ENCODE data around the gene LLPH. TPM values are rescaled to one million over a fixed set of nuclear protein-coding genes. Genes with fewer than 3 reads are reported as not detected.

Gene LLPH
- total and polyA plus RNA-seq, 8 donors = 0.29 to 28.1 (median 13.2) TPM

DNA sequence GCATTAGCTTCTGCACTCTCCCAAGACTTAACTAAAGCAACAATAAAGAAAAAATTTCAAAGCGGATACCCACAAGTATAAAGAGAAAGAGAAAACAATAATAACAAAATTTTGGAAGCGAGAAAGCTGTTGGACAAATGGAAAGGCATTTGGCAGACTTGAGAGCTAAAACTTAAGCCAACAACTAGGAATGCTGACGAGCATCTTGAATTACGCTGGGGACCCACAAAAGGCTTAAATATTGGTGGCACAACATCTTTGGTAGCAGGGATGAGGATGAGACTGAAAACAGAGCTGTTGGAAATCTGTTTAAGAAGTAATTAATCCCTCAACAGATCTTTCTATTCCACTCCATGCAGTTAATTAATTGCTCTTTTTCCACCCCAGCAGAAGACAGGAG, 49.8 kb downstream of the LLPH start:
- WGBS, 5 donors = 78 to 86% (median 81%) methylated on average over 4 of the region's 4 CpGs
- Histone ChIP-seq H3K36me3 (no peaks in the 10 kb centered on the region), H3K4me3 (no peak overlapping the region), H3K27ac (no peak overlapping the region), H3K9me3 (peaks cover 0 to 11% (median 2%) of the 10 kb centered on the region in 4 donors), H3K27me3 (no peaks in the 10 kb centered on the region), H3K4me1 (no peaks in the 10 kb centered on the region)
- DNase-seq = no peak
- TF ChIP-seq EP300 (IDR thresholded peaks at IDR 0.05) = no peak
- TF ChIP-seq POLR2A (IDR thresholded peaks at IDR 0.05) = no peak
- TF ChIP-seq, protein P1, sequence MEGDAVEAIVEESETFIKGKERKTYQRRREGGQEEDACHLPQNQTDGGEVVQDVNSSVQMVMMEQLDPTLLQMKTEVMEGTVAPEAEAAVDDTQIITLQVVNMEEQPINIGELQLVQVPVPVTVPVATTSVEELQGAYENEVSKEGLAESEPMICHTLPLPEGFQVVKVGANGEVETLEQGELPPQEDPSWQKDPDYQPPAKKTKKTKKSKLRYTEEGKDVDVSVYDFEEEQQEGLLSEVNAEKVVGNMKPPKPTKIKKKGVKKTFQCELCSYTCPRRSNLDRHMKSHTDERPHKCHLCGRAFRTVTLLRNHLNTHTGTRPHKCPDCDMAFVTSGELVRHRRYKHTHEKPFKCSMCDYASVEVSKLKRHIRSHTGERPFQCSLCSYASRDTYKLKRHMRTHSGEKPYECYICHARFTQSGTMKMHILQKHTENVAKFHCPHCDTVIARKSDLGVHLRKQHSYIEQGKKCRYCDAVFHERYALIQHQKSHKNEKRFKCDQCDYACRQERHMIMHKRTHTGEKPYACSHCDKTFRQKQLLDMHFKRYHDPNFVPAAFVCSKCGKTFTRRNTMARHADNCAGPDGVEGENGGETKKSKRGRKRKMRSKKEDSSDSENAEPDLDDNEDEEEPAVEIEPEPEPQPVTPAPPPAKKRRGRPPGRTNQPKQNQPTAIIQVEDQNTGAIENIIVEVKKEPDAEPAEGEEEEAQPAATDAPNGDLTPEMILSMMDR (IDR thresholded peaks at IDR 0.05) = no peak
- no peak for TF ChIP-seq POLR2AphosphoS5 (IDR thresholded peaks at IDR 0.05)
- intact Hi-C loops (cut with DNase I; ENCODE audit: low total_unique reads) = no loop called here

DNA sequence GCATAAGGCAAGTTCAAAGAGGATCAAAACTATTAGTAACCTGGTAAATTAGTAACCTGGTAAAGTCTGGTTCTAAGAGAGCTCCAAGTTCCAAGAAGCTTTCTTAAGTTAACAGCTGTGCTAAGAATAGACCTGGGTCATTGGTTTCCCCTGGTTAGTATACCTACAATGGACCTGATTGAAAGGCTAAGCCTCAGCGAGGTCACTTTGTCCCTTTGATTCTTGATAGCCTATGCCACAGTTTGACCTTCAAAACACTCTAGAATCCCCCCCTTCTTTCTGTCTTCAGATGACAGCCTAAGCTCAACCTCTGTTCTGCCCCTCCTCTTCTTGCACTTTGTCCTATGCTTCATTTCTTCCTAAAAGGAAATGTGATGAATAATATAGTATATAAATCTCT, 53.0 kb downstream of the LLPH start:
- Histone ChIP-seq H3K4me3 (no peak overlapping the region), H3K4me1 (no peaks in the 10 kb centered on the region), H3K27me3 (peaks cover 0 to 4% (median 0%) of the 10 kb centered on the region in 3 donors), H3K9me3 (no peaks in the 10 kb centered on the region), H3K27ac (no peak overlapping the region), H3K36me3 (no peaks in the 10 kb centered on the region)
- WGBS, 5 donors = 79 to 92% (median 88%) methylated on average over 1 of the region's 1 CpG
- DNase-seq = no peak
- intact Hi-C loops (cut with DNase I; ENCODE audit: low total_unique reads) = no loop called here
- TF ChIP-seq, protein P1 (IDR thresholded peaks at IDR 0.05) = no peak

DNA sequence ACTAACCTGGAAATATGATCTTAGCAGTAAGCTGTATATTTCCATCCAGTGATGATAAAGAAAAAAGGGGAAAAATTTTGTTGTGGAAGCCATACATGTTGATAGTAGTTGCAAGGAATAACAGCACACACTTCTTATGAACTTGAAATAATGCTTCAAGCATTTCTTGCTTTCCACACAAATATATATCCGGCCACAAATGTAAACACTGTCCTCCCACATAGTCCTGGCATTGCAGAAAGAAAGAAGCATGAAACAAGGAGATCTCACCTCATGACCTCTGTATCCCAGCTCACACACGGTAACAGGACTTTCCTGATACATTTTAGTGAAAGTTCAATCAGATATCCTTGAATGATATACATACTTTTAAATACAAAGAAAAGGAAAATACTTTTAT, 56.0 kb downstream of the LLPH start:
- DNase-seq = no peak
- Histone ChIP-seq H3K27ac (no peak overlapping the region), H3K4me3 (no peak overlapping the region), H3K36me3 (no peaks in the 10 kb centered on the region), H3K4me1 (no peaks in the 10 kb centered on the region), H3K27me3 (peaks cover 0 to 4% (median 0%) of the 10 kb centered on the region in 3 donors), H3K9me3 (no peaks in the 10 kb centered on the region)
- intact Hi-C loops (cut with DNase I; ENCODE audit: low total_unique reads) = no loop called here
- TF ChIP-seq, protein P1 (IDR thresholded peaks at IDR 0.05) = no peak
- TF ChIP-seq POLR2A (IDR thresholded peaks at IDR 0.05) (no peak), EP300 (IDR thresholded peaks at IDR 0.05) (no peak), POLR2AphosphoS5 (IDR thresholded peaks at IDR 0.05) (no peak)
- 24 to 35% (median 30%) methylated on average over 2 of the region's 2 CpGs for WGBS, 5 donors

DNA sequence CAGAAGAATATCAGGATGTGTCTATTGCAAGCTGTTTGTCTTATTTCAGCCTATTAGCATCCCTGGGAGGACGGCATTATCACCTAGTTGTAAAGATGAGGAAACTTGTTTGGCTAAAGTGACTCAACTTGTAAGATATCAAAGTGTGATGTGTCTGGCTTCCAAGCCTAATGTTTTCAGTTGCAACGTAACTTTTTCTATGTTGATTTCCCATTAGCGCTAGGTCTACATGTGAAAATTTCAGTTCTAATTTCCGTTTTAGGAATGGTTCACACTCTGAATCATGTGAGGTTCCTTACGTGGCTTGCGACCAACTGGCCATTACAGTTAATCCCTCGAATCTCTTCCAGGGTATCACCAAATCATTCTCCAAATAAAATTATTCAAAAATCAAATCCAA, 58.0 kb downstream of the LLPH start:
- WGBS, 5 donors = 81 to 86% (median 83%) methylated on average over 7 of the region's 7 CpGs
- intact Hi-C loops (cut with DNase I; ENCODE audit: low total_unique reads) = no loop called here
- H3K4me1 ChIP-seq = no peaks in the 10 kb centered on the region
- TF ChIP-seq, protein P1 (IDR thresholded peaks at IDR 0.05) = no peak
- no peak for TF ChIP-seq EP300 (IDR thresholded peaks at IDR 0.05)
- TF ChIP-seq POLR2A (IDR thresholded peaks at IDR 0.05) = no peak
- no peak for TF ChIP-seq POLR2AphosphoS5 (IDR thresholded peaks at IDR 0.05)
- H3K4me3 ChIP-seq = no peak overlapping the region
- peaks cover 0 to 4% (median 0%) of the 10 kb centered on the region in 3 donors for H3K27me3 ChIP-seq
- no peaks in the 10 kb centered on the region for H3K36me3 ChIP-seq
- H3K9me3 ChIP-seq = no peaks in the 10 kb centered on the region
- DNase-seq = no peak
- H3K27ac ChIP-seq = no peak overlapping the region

Data from stomach (tissue), 9 donors.